Keratinocyte (primary cell): Measurements from ENCODE around the gene HRH3.

ENCODE experiments used
- CTCF ChIP-seq, 3 experiments: IDR thresholded peaks in 1 of 3; conservative IDR thresholded peaks in 1 of 3; optimal IDR thresholded peaks in 1 of 3; 2 replicates in 2 of 3; 3 replicates in 1 of 3; pipeline versions ENCODE3 to v1.5.1; 2011; ENCODE audit warnings: low read length in 3 of 3, mild to moderate bottlenecking in 3 of 3, moderate library complexity in 2 of 3, control low read depth in 1 of 3, inconsistent platforms in 1 of 3; ENCODE audit not compliant: insufficient read depth in 2 of 3; ENCODE audit errors: extremely low read depth in 1 of 3
- EZH2 ChIP-seq: IDR thresholded peaks from one replicate; pipeline ENCODE4 v1.6.1; 2012; ENCODE audit warnings: inconsistent platforms, mild to moderate bottlenecking, low read length, moderate library complexity

DNA sequence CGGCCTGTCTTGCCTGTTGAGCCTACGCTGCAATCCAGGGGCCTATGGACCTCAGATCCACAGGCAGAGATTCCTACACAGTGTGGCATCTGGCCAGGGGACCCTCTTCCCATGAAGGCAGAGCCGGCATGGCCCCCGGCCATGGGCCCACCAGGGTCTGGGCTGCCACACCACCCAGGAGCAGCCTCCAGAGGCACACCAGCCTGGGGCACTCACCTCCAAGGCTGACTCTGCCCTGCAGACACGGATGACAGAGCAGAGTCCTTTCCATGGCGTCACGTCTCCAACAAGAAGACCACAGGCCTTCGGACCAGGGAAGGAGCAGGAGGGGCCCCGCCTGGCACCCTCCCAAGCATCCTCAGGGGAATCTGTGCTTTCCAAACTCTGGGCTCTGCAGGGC lies 3.5 kb upstream of the HRH3 start:
- no peak for TF ChIP-seq CTCF (optimal IDR thresholded peaks at IDR 0.05 in 1 of 3, IDR thresholded peaks at IDR 0.05 in 1 of 3, conservative IDR thresholded peaks at IDR 0.05 in 1 of 3; ENCODE audit: extremely low read depth in 1 of 3, insufficient read depth in 2 of 3, low read length in 3 of 3)
- no peak for TF ChIP-seq EZH2
